HPDE6-E6E7 (cell line): ENCODE results near the gene FAM50A.

ENCODE experiments used
- DNase-seq: peaks from one replicate; pipeline ENCODE4 v3.0.0; 2011; ENCODE audit warnings: missing footprints; ENCODE audit errors: extremely low spot score

Gene FAM50A

DNA sequence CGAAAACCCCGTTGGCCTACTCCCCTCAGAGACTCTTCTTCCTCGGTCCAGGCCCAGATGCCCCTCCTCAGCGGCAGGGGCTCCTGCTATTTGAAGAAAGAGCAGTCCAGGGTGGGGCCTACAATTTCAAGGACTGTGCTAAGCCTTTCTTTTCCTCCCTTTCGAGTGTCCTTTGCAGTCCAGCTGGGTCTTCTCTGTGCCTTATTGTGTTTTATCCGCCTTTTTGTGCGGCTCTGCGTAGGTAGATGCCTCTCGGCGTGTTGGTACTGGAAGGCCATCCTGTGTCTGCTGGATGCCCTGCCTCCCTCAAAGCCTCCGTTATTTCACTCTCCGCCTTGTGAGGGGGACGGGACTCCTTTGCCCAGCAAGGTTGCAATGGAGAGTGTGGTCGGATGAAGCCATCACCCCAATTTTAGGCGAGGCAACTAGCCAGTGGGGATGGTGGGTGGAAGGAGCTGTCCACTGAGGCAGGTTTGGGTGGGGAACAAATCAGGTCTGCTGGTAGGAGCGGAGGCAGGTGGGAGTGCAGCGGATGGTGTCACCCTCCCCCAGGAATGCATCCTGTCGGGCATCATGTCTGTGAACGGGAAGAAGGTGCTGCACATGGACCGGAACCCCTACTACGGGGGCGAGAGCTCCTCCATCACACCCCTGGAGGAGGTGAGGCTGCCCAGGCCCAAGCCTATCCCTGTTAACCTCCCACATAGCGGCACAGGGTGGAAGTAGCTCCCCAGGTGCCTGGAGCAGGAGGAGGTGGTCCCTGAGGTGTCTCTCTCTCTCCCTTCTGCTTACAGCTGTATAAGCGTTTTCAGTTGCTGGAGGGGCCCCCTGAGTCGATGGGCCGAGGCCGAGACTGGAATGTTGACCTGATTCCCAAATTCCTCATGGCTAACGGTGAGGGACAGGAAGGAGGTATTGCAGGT is 5.7 kb upstream of the FAM50A start:
- DNase-seq: no peak

DNA sequence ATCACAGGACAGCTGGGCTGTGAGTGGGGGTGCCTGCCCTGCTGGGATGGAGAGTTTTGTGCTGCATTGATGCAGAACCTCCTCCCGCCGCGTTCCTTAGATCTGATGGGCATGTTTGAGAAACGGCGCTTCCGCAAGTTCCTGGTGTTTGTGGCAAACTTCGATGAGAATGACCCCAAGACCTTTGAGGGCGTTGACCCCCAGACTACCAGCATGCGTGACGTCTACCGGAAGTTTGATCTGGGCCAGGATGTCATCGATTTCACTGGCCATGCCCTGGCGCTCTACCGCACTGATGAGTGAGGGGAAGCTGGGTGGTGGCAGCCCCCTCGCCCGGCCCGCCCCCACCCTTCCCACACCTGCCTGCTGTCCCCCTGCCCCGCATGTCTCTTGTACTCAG is 4.1 kb upstream of the FAM50A start:
- DNase-seq: no peak

DNA sequence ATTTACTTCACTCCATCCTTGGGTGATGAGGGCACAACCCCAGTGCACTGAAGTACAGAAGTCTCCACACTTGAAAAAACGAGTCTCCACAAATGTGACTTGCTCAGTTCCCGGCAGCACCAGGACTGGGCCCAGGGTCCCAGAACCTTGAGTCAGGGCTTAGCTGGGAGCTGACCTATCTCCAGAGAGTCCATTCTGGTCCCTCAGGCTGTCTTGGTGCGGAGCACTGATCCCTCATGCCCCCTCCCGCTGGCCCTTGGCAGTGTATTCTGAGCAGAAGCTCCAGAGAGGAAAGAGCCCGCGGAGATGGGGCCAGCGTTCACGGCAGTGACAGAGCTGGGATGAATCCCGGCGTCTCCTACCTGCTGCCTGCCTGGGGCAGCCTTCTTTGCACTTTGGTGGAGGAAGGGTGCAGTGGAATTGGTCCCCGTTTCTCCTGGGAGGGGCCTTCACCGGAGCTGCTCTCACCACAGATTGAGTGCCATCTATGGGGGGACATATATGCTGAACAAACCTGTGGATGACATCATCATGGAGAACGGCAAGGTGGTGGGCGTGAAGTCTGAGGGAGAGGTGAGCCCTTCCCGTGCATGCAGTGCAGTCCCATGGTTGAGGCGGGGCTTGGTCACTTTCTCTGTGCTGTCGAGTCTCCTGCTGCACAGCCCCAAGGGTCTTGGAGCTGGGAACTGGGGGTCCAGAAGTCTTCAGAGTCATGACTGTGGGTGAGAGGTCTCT is 3.2 kb upstream of the FAM50A start:
- DNase-seq: no peak

DNA sequence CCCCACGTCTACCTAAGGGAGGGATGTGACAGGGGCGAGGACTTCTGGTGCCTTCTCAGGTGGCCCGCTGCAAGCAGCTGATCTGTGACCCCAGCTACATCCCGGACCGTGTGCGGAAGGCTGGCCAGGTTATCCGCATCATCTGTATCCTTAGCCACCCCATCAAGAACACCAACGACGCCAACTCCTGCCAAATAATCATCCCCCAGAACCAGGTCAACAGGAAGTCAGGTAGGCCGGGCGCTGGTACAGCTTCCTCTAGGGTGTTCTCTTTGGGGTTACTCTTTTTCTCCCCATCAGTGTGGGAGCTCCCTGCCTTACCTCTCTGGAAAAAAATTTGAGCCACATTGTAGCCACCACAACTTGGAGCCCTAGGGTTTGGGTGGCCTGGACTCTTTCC is 2.4 kb upstream of the FAM50A start:
- DNase-seq: no peak

DNA sequence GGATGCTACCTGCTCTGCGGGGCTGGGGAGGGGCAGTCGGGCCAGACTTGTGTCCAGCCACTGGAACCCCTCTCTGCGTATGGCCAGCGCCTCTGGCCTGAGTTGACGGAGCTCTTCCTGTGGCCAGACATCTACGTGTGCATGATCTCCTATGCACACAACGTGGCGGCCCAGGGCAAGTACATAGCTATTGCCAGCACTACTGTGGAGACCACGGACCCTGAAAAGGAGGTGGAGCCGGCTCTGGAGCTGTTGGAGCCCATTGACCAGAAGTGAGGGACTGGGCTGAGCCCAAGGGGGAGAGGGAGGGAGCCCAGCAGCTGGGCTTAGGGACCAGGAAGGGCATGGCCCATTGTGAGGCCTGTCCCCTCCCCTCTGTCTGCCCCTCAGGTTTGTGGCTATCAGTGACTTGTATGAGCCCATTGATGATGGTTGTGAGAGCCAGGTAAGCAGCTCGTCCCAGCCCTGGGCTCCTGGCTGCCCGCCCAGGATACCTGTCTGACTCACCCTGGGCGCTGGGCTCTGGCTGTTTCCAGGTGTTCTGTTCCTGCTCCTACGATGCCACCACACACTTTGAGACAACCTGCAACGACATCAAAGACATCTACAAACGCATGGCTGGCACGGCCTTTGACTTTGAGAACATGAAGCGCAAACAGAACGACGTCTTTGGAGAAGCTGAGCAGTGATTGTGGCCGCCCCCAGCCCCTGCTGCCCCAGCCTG is 1.8 kb upstream of the FAM50A start:
- DNase-seq: peak; percentile 93

DNA sequence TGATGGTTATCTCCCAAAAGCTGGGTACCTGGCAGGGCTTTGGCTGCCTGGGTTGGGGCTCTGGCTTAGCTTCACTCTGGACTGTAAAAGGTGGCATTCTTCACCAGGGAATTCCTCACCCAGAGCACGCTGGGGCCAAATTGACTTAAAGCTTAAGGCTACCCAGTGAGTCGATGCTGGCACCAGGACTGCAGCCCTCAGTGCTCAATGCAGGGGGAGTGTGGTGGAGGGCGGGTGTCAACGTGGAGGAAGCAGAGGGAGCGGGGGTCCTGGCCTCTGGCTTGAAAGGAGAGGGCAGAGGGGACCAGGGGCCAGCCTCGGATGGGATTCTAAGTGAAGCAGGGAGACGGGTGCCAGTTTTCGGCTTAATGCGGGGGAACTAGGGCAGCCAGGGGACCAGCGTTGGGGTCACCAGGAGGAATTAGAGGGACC is 446 bp upstream of the FAM50A start:
- DNase-seq: no peak

DNA sequence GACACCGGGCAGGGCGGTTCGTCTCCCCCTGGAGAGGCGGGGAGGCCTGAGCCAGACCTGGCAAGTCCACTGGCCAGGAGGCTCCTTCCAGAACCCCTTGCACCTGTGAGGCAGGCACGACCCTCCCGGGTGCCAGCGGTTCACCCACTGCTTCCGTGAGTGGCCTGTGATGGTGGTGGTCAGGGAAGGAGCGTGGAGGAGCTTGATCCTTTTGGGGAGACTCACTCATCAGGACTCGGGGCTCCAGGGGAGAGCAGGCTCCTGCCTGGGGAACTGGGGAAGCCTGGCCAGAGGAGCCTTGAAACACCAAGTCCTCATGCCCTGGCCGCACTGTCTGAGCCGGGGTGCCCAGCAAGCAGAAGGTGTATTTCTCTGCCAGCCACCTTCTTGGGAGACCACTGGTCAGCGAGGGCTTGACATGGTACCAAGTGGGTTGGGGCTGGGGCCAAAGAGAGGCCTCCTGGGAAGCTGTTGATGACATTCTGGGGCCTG is 860 bp downstream of the FAM50A start:
- no peak for DNase-seq

DNA sequence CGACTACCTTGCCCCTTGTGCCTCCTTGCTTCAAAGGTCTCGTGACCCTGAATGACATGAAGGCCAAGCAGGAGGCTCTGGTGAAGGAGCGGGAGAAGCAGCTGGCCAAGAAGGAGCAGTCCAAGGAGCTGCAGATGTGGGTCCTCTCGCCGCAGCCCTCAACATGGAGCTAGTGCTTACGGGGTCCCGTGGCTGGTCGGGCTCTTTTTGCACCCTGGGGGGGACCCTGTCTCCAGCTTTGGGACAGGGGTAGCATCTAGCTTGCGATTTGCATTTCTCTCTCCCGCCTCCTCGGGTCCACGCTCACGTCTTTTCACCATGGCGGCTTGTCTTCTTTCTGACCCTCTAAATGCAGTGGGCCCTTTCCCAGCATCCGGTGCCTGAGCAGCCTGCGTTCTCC is 1.8 kb downstream of the FAM50A start:
- no peak for DNase-seq

DNA sequence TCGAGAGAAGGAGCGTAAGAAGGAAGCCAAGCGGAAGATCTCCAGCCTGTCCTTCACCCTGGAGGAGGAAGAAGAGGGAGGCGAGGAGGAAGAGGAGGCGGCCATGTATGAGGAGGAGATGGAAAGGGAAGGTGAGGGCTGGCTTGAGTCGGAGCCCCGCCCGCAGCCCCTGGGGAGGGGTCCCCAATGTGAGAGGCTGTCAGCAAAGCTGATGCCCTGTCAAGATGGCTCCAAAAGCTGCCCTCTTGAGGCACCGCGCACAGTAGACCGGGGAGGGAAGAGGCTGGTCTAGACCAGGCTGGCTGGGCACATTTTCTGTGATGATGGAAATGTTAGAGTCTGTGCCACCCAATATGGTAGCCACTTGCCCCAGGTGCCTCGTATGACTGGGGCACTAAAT is 2.5 kb downstream of the FAM50A start:
- no peak for DNase-seq

DNA sequence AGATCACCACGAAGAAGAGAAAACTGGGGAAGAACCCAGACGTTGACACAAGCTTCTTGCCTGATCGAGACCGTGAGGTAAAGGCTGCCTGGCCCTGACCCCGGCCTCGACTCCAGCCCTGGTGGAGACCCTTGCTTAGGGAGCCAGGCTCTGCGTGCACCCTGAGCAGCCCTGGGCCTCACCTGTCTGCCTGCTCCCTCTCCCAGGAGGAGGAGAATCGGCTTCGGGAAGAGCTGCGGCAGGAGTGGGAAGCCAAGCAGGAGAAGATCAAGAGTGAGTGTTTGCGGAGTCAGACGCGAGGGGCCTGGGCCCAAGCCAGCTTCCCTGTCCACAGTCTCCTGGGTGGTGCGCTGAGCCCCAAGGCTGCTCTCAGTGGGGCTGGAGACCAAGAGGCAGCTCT is 4.5 kb downstream of the FAM50A start:
- no peak for DNase-seq

DNA sequence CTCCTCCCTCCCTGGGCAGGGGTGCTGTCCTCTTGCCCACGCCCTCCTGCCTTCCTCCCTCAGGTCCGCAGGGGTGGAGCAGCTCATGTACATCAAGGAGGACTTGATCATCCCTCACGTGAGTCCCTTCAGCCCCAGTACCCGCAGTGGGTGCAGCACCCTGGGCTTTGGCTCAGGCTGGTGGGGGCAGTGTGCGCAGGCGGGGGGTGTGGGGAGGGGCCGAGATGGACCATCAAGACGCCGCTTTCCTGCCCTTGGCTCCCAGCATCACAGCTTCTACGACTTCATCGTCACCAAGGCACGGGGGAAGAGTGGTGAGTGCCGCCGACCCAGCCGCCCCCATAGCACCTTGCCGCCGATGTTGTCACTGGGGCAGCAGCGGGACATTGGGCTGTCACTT is 5.7 kb downstream of the FAM50A start:
- DNase-seq: no peak

DNA sequence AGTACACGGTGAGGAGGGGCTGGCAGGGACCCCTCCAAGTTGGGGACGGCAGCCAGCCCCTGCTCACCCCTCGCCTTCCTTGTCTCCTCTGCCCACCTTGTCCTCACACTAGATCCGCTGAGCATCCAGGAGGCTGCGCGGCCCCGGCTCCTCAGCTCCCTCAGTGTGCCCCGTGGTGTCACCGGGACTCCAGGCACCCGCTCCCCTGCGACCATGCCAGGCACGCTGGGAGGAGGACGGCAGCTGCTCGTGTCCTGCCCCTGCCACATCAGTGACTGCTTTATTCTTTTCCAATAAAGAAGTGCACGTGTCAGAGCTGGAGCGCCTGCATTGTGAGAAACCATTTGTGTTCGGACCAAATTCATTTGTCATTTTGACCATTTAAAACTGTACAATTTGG is 6.4 kb downstream of the FAM50A start:
- no peak for DNase-seq

DNA sequence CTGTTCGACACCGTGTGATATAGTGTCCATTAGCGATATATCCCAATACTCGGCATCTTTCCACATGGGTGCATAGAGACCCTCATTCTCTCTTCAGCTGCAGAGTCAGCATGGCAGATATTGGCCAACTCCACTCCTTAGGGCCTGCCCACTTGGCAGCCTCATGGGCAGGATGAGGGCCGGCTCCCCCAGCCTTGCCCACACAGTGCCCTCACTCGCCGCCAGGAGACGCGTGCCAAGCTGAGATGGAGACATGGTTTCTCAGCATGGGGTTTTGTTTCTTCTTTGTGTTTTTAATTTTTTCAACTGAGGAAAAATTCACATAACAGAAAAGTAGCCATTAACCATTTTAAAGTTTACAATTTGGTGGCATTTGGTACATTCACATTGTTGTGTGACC is 8.9 kb downstream of the FAM50A start:
- no peak for DNase-seq

DNA sequence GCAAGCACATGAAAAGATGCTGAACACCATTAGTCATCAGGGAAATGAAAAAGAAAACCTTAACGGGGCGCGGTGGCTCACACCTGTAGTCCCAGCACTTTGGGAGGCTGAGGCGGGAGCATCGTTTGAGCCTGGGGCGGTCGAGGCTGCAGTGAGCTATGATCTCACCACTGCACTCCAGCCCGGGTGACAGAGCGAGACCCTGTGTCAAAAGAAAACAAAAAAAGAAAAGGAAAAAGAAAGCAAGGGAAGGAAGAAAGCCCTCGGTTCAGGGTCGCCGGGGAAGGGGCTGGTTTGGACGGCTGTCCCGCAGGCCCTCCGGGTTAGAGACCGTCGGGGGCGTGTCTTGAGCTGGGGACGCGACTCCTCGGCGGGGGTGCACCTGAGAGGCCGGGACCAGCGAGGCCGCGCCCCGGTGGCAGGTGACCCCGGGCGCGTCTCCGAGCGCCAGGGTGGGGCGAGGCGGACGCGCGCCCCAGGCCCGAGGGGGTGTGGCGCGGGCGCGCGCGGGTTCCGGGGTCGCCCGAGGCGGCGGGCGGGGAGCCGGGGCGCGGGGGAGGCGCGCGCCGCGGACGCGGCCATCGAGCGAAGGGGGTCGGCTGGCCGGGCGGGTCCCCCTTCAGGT is 13.7 kb downstream of the FAM50A start:
- peak; percentile 58 for DNase-seq

DNA sequence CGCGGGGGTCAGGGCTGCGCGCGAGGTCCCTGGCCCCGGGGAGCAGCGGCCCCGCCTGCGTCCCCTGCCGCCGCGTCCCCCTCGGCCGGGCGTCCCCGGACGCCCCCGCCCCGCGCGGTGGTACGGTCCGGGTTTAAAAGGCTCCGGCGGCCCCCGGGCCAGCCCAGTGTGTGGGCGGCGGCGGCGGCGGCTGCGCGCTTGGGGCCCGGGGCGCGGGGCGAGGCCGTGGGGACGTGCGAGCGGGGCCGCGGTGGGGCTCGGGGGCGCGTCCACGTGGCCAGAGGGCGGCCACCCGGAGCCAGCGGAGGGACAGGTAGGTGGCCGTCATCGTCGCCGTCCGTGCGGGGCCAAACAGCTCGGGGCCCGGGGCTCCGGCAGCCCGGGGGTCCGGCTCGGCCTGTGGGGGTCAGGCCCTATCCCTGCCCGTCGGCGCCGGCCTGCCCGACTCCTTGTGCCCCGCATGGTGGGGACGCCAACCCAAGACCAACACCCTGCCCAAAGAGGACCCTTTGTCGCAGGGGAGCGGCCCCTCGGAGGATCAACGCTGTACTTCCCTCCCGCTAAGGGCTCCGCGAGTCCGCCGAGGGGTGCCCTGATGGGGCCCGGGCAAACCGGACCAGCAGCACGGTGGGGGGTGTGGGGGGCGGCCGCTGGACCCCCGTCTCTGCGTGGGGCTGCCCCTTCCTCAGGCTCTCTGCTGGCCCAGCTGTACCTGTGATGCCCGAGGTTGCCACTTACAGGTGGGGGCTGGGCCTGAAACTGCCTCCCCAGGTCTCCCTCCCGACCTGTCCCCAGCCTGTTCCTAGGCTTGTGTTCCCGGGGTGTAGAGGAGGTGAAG is 14.4 kb downstream of the FAM50A start, which contains the start of gene PLXNA3:
Gene PLXNA3, plus strand, starts transcription at position 166 of the 838 bp plus-strand sequence. CDS start 1,903 bp downstream, outside the sequence.
- peak; percentile 70 for DNase-seq

DNA sequence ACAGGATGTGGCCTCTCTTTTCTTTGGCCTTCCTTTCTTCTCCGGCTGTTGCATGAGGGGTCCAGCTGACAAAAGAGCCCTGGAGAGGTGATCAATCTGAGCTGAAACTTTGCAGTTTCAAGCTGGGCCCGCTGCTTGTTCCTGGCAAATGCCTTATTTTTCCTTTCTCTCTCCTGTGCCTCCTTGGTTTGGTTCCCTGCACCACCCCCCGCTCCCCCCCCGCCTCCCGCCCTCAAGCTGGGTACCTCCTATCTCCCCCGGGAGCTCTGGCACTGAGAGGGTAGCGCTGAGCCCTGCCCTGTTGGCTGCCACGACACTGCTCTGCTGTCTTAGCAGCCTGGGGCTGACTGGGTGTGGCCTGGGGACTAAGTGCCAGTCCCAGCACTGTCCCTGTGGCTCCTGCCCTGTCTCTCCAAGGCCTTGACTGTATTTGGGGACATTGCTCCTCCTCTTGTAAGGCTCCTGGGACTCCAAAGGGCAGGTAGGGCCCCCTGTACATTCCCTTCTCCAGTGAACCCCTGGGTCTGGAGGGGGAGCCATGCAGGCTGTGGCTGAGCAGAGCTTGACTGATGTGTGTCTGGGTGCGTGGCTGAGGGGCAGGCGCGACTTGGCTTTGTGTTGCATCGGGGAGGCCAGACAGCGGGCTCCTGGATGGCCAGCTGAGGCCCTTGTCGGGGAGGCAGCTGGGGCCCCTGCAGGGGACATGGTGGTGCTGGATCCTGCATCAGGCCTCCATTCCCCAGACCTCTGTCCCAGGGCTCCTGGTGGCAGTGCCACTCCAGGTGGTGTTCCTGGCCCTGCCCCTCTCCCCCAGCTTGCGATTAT is 15.2 kb downstream of the FAM50A start:
- no peak for DNase-seq

DNA sequence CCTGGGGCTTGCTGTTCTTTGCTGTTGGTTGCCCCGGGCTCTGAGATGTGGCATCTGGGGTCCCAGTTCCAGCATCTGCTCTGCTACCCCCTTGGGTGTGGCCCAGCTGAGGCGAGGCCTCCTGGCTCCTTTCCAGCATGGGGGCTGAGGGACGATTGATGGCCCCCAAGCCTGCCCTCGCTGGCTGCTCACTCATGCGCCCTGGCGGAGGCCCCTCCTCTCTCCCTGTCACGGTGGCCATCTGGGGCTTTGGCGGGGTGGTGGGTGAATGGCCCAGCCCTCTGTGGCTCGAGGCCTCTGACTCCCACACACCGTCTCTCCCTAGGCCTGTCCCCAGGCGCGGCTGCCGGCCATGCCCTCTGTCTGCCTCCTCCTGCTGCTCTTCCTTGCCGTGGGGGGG is 15.9 kb downstream of the FAM50A start:
- DNase-seq: no peak

DNA sequence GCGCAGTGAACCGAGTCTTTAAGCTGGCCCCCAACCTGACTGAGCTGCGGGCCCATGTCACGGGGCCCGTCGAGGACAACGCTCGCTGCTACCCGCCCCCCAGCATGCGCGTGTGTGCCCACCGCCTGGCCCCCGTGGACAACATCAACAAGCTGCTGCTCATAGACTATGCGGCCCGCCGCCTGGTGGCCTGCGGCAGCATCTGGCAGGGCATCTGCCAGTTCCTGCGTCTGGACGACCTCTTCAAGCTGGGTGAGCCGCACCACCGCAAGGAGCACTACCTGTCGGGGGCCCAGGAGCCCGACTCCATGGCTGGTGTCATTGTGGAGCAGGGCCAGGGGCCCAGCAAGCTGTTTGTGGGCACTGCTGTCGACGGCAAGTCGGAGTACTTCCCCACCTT is 16.4 kb downstream of the FAM50A start:
- no peak for DNase-seq

DNA sequence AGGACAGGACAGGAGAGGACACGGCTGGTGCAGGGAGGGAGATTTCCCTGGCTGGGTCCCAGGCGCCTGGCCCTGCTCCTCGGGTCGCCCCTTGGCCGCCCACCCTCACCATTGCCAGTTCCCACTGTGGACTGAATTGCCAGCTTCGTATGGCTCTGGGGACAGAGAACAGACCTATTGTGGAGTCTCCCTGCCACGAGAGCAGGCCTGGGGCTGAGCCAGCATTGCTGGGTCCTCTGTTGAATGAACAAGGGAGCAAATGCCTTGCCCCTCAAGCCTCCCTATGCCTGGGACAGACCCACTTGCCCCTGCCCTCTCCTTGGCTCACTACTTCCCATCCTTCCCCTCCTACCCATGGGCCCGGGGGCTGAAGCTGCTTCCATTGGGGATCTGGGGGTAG is 18.5 kb downstream of the FAM50A start:
- DNase-seq: no peak
